H1 (cell line): ENCODE data around the gene EPB41L4B. TPM values are rescaled to one million over a fixed set of nuclear protein-coding genes. Genes with fewer than 3 reads are reported as not detected.

ENCODE experiments used
- EZH2 ChIP-seq: fragments of 200-600 bp; sonication (generic); IDR thresholded peaks from 2 replicates; pipeline ENCODE4 v1.7.1; 2012; ENCODE audit warnings: low read depth, mild to moderate bottlenecking, moderate library complexity, low read length, inconsistent platforms; ENCODE audit not compliant: severe bottlenecking
- POU5F1 ChIP-seq: IDR thresholded peaks from 2 replicates; pipeline ENCODE4 v1.6.1; 2011; ENCODE audit warnings: low read depth, mild to moderate bottlenecking, low read length, moderate library complexity
- SP2 ChIP-seq: IDR thresholded peaks from 2 replicates; pipeline ENCODE4 v1.6.1; 2012; ENCODE audit warnings: mild to moderate bottlenecking, low read length, inconsistent platforms
- SRF ChIP-seq: IDR thresholded peaks from 2 replicates; pipeline ENCODE4 v1.6.1; 2011; ENCODE audit warnings: mild to moderate bottlenecking, low read depth, low read length, moderate library complexity
- TCF12 ChIP-seq: IDR thresholded peaks from 2 replicates; pipeline ENCODE4 v1.6.1; 2011; ENCODE audit warnings: low read depth, mild to moderate bottlenecking, low read length
- TEAD4 ChIP-seq: IDR thresholded peaks from 2 replicates; pipeline ENCODE4 v1.6.1; 2012; ENCODE audit warnings: low read depth, low read length, inconsistent platforms, mixed read lengths
- polyA plus RNA-seq, 7 experiments: library from polyadenylated mRNA; depleted of rRNA in 3 of 7; stranded (reverse) in 5 of 7; unstranded in 2 of 7; fragments of >200 nt in 5 of 7; fragments of 200-250 nt in 2 of 7; gene quantifications; 1 replicate in 5 of 7; 2 replicates in 1 of 7; 4 replicates in 1 of 7; pipeline versions ENCODE4 v1.2.1 to v1.2.3, GENCODE V29; 2011 to 2013; ENCODE audit warnings: missing spikeins in 2 of 7, mixed read lengths in 2 of 7
- total RNA-seq: library from RNA; stranded (reverse); fragmentation: NEBNext Ultra II Directional; extraction: Animal tissue kit (Norgen Biotek cat#: 25700); gene quantifications from 2 replicates; pipeline ENCODE4 v1.2.1, GENCODE V29; 2021

EPB41L4B gene
- total and polyA plus RNA-seq, 2 of the 8 experiments (the other 6 are each of a cell fraction or from before 2014, with no cell fraction given), result 11.9 to 25.0 TPM

DNA sequence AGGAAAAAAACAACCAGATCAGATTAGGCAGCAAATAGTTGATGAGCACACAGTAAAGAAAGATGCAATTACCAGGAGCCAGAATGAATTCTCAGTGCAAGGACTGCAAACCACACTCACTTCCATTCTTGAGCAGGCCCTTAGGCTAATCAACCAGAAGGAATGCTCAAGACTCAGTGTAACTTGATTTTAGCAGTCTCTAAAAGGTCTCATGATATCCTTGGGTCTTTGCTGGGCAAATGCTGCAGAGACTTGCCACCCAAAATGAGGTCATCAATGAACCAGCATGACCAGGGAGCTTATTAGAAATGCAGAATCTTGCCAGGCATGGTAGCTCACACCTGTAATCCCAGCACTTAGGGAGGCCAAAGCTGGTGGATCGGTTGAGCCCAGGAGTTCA lies 181.0 kb downstream of the EPB41L4B start (continued):
- TF ChIP-seq POU5F1 (no peak), SP2 (no peak), EZH2 (no peak), SRF (no peak), TCF12 (no peak), TEAD4 (no peak)
